HepG2 (cell line): Measurements from ENCODE around the gene PRDX2. TPM values are rescaled to one million over a fixed set of nuclear protein-coding genes. Genes with fewer than 3 reads are reported as not detected.

Source experiments
- ARNT2 ChIP-seq: sonication (generic); formaldehyde crosslinking; IDR thresholded peaks from 2 replicates; pipeline ENCODE4 v1.8.0; 2022; ENCODE audit warnings: mild to moderate bottlenecking, low read depth, missing genetic modification reagents, moderate library complexity
- ELF3 ChIP-seq: IDR thresholded peaks from 2 replicates; pipeline ENCODE4 v1.6.1; 2016; ENCODE audit warnings: missing genetic modification reagents, missing compliant biosample characterization
- FOXC1 ChIP-seq: sonication (generic); formaldehyde crosslinking; IDR thresholded peaks from 2 replicates; pipeline ENCODE4 v1.8.0; 2022; ENCODE audit warnings: mild to moderate bottlenecking, missing genetic modification reagents, borderline replicate concordance
- FOXK2 ChIP-seq: fragments of 450-650 bp; IDR thresholded peaks from 2 replicates; pipeline ENCODE4 v1.6.1; 2016
- GFI1 ChIP-seq: sonication (generic); formaldehyde crosslinking; IDR thresholded peaks from 2 replicates; pipeline ENCODE4 v1.5.0; 2020; ENCODE audit warnings: missing genetic modification reagents, mild to moderate bottlenecking, borderline replicate concordance
- NBN ChIP-seq: fragments of 450-650 bp; conservative IDR thresholded peaks from 2 replicates; pipeline ENCODE4 v1.6.1; 2017
- RFXANK ChIP-seq: IDR thresholded peaks from 2 replicates; pipeline ENCODE4 v1.6.1; 2016
- SP140L ChIP-seq: sonication (generic); formaldehyde crosslinking; IDR thresholded peaks from 2 replicates; pipeline ENCODE4 v1.4.0; 2020; ENCODE audit warnings: missing genetic modification reagents, borderline replicate concordance
- SP4 ChIP-seq: sonication (generic); formaldehyde crosslinking; IDR thresholded peaks from 2 replicates; pipeline ENCODE4 v1.8.1; 2023; ENCODE audit warnings: mild to moderate bottlenecking, missing genetic modification reagents
- TBX3 ChIP-seq: fragments of 450-650 bp; IDR thresholded peaks from 2 replicates; pipeline ENCODE4 v1.6.1; 2017; ENCODE audit warnings: antibody characterized with exemption, mild to moderate bottlenecking, inconsistent platforms, borderline replicate concordance
- U2AF1 ChIP-seq: fragments of 200-400 bp; formaldehyde crosslinking; optimal IDR thresholded peaks from 2 replicates; pipeline ENCODE3; 2017; ENCODE audit warnings: mild to moderate bottlenecking, low read depth, low read length
- ZC3H13 ChIP-seq: sonication (generic); formaldehyde crosslinking; IDR thresholded peaks from 2 replicates; pipeline ENCODE4 v1.8.1; 2023; ENCODE audit warnings: mild to moderate bottlenecking, missing genetic modification reagents, moderate library complexity
- ZFP36L1 ChIP-seq: sonication (generic); formaldehyde crosslinking; IDR thresholded peaks from 2 replicates; pipeline ENCODE4 v1.8.0; 2022; ENCODE audit warnings: mild to moderate bottlenecking, missing genetic modification reagents, moderate library complexity
- ZMYM3 ChIP-seq: sonication (generic); formaldehyde crosslinking; IDR thresholded peaks from 2 replicates; pipeline ENCODE4 v1.5.1; 2020; ENCODE audit warnings: mild to moderate bottlenecking, missing genetic modification reagents
- ZNF335 ChIP-seq: sonication (generic); formaldehyde crosslinking; IDR thresholded peaks from 2 replicates; pipeline ENCODE4 v1.4.0; 2020; ENCODE audit warnings: missing genetic modification reagents
- ZNF446 ChIP-seq: sonication (generic); formaldehyde crosslinking; IDR thresholded peaks from 2 replicates; pipeline ENCODE4 v1.5.0; 2020; ENCODE audit warnings: mild to moderate bottlenecking, missing genetic modification reagents
- ZNF468 ChIP-seq: sonication (generic); formaldehyde crosslinking; IDR thresholded peaks from 2 replicates; pipeline ENCODE4 v1.8.0; 2022; ENCODE audit warnings: mild to moderate bottlenecking, moderate library complexity, missing genetic modification reagents
- ZNF629 ChIP-seq: sonication (generic); formaldehyde crosslinking; conservative IDR thresholded peaks from 2 replicates; pipeline ENCODE4 v1.5.0; 2020; ENCODE audit warnings: missing genetic modification reagents
- ZNF816 ChIP-seq: sonication (generic); formaldehyde crosslinking; IDR thresholded peaks from 2 replicates; pipeline ENCODE4 v1.8.0; 2022; ENCODE audit warnings: missing genetic modification reagents, mild to moderate bottlenecking, borderline replicate concordance
- ZSCAN31 ChIP-seq: sonication (generic); formaldehyde crosslinking; IDR thresholded peaks from 2 replicates; pipeline ENCODE4 v1.5.0; 2020; ENCODE audit warnings: low read depth, mild to moderate bottlenecking, missing genetic modification reagents
- polyA plus RNA-seq, 8 experiments: library from polyadenylated mRNA; depleted of rRNA in 3 of 8; stranded (reverse) in 7 of 8; unstranded in 1 of 8; fragments of >200 nt; fragmentation: Illumina TruSeq in 4 of 8; extraction: Trizol in 4 of 8; gene quantifications; 2 replicates each; pipeline versions ENCODE4 v1.2.1 to v1.2.3, GENCODE V29; 2011 to 2016; ENCODE audit warnings: low read depth in 4 of 8, missing spikeins in 1 of 8, mixed read lengths in 1 of 8; ENCODE audit not compliant: insufficient read depth in 1 of 8
- total RNA-seq, 5 experiments: library from RNA; depleted of rRNA; stranded (reverse); fragments of >200 nt; fragmentation: Illumina TruSeq; extraction: Trizol; gene quantifications; 2 replicates each; pipeline ENCODE4 v1.2.3, GENCODE V29; 2016; ENCODE audit warnings: low read depth in 1 of 5
- TF ChIP-seq, protein P1 (sequence below): sonication (generic); formaldehyde crosslinking; IDR thresholded peaks from 2 replicates; pipeline ENCODE4 v1.5.0; 2020; ENCODE audit warnings: missing genetic modification reagents
- TF ChIP-seq, protein P2 (sequence below): sonication (generic); formaldehyde crosslinking; IDR thresholded peaks from 2 replicates; pipeline ENCODE4 v1.5.1; 2020; ENCODE audit warnings: mild to moderate bottlenecking, missing genetic modification reagents, moderate library complexity
- TF ChIP-seq, protein P3 (sequence below): sonication (generic); formaldehyde crosslinking; IDR thresholded peaks from 2 replicates; pipeline ENCODE4 v1.5.0; 2020; ENCODE audit warnings: missing genetic modification reagents, mild to moderate bottlenecking, borderline replicate concordance
- TF ChIP-seq, protein P4 (sequence below): sonication (generic); formaldehyde crosslinking; conservative IDR thresholded peaks from 2 replicates; pipeline ENCODE4 v1.8.1; 2023; ENCODE audit warnings: missing genetic modification reagents

The PRDX2 gene
- total and polyA plus RNA-seq, 2 of the 13 experiments (the other 11 are each of a cell fraction or from before 2014, with no cell fraction given): 218 to 381 TPM

DNA sequence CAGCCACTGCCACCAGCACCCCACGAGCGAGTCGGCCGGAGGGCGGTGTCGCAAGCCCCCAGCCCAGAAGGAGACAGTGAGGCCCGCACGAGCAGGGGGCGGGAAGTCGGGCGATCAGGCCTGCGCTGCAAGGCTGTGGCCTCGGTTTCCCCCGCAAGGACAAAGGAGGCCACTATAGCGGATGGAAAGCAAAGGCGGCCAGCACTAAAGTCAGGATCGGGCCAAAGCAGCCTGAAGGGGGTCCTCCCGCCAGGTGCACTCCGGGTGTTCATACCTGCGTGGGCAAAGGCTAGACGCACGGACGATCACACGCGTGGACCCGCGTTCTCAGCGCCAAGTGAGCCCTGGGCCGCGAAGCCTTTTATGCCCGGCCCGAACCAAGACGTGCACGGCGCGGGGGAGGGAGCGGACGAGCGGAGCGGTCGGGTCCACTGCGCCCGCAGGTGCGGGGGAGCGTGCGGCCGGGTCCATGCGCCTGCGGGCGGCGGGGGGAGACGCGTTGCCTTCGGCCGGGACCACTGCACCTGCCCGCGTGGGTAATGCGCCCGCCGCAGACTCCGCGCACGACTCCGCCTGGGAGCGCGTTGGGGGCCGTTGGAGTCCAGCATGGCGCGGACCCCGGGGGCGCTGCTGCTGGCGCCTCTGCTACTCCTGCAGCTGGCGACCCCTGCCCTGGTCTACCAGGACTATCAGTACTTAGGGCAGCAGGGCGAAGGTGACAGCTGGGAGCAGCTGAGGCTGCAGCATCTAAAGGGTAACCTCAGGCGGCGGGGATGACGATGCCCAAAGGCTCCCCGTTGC is at the start of gene PRDX2, which contains the start of gene THSD8 (continued):
- TF ChIP-seq SP140L (CRISPR knock-in tag) (no peak), ZNF468 (no peak), FOXC1 (CRISPR knock-in tag) (peak; percentile 91), FOXK2 (peak; percentile 95), ZNF335 (CRISPR knock-in tag) (no peak), TBX3 (no peak), ZMYM3 (peak; percentile 49; the same call in 1 of the 2 replicates), ZNF446 (CRISPR knock-in tag) (peak; percentile 89), ZNF629 (CRISPR knock-in tag) (no peak), U2AF1 (no peak), ZC3H13 (CRISPR knock-in tag) (peak; percentile 81), GFI1 (CRISPR knock-in tag) (peak; percentile 63; the same call in 1 of the 2 replicates), RFXANK (CRISPR knock-in tag) (peak; percentile 75; the same call in 1 of the 2 replicates), SP4 (CRISPR knock-in tag) (peak; percentile 54; the same call in 1 of the 2 replicates), ZSCAN31 (CRISPR knock-in tag) (peak; percentile 94), NBN (no peak), ZFP36L1 (CRISPR knock-in tag) (0 out of 2 replicates have a peak, but pooled peaks have one; percentile 37), ARNT2 (peak; percentile 72; the same call in 1 of the 2 replicates), ZNF816 (CRISPR knock-in tag) (peak; percentile 84), ELF3 (CRISPR knock-in tag) (peak; percentile 41; the same call in 1 of the 2 replicates)
- TF ChIP-seq, protein P1, sequence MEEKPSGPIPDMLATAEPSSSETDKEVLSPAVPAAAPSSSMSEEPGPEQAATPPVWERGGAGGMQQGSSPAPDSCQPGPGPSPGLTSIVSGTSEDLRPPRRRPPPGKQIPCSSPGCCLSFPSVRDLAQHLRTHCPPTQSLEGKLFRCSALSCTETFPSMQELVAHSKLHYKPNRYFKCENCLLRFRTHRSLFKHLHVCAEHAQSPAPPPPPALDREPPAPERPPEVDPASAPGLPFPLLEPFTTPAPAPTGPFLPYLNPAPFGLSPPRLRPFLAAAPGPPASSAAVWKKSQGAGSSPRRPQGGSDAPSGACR (CRISPR knock-in tag): peak; percentile 88; the same call in 1 of the 2 replicates
- TF ChIP-seq, protein P2, sequence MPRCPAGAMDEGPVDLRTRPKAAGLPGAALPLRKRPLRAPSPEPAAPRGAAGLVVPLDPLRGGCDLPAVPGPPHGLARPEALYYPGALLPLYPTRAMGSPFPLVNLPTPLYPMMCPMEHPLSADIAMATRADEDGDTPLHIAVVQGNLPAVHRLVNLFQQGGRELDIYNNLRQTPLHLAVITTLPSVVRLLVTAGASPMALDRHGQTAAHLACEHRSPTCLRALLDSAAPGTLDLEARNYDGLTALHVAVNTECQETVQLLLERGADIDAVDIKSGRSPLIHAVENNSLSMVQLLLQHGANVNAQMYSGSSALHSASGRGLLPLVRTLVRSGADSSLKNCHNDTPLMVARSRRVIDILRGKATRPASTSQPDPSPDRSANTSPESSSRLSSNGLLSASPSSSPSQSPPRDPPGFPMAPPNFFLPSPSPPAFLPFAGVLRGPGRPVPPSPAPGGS: peak; percentile 92
- TF ChIP-seq, protein P3, sequence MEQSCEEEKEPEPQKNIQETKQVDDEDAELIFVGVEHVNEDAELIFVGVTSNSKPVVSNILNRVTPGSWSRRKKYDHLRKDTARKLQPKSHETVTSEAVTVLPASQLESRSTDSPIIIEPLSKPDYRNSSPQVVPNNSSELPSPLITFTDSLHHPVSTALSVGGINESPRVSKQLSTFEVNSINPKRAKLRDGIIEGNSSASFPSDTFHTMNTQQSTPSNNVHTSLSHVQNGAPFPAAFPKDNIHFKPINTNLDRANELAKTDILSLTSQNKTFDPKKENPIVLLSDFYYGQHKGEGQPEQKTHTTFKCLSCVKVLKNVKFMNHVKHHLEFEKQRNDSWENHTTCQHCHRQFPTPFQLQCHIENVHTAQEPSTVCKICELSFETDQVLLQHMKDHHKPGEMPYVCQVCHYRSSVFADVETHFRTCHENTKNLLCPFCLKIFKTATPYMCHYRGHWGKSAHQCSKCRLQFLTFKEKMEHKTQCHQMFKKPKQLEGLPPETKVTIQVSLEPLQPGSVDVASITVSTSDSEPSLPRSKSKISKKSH (CRISPR knock-in tag): peak; percentile 49; the same call in 1 of the 2 replicates
- TF ChIP-seq, protein P4, sequence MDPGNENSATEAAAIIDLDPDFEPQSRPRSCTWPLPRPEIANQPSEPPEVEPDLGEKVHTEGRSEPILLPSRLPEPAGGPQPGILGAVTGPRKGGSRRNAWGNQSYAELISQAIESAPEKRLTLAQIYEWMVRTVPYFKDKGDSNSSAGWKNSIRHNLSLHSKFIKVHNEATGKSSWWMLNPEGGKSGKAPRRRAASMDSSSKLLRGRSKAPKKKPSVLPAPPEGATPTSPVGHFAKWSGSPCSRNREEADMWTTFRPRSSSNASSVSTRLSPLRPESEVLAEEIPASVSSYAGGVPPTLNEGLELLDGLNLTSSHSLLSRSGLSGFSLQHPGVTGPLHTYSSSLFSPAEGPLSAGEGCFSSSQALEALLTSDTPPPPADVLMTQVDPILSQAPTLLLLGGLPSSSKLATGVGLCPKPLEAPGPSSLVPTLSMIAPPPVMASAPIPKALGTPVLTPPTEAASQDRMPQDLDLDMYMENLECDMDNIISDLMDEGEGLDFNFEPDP (CRISPR knock-in tag): peak; percentile 98; the same call in 1 of the 2 replicates
